HG03457 (cell line): ENCODE data around the gene PHF10.
A peak's percentile ranks its signal among the peaks of the same experiment; 100 is the strongest.
"Not testable (repeated sequence)": the region's sequence is repeated elsewhere in the genome, so short reads cannot be mapped to it uniquely, and the experiment has no call there.

Experiments
- ATAC-seq: cut with Tn5 transposase; IDR thresholded peaks from one replicate; pipeline ENCODE4 v1.9.1; 2021; ENCODE audit warnings: moderate number of reproducible peaks; ENCODE audit not compliant: unreplicated experiment

Gene PHF10

DNA sequence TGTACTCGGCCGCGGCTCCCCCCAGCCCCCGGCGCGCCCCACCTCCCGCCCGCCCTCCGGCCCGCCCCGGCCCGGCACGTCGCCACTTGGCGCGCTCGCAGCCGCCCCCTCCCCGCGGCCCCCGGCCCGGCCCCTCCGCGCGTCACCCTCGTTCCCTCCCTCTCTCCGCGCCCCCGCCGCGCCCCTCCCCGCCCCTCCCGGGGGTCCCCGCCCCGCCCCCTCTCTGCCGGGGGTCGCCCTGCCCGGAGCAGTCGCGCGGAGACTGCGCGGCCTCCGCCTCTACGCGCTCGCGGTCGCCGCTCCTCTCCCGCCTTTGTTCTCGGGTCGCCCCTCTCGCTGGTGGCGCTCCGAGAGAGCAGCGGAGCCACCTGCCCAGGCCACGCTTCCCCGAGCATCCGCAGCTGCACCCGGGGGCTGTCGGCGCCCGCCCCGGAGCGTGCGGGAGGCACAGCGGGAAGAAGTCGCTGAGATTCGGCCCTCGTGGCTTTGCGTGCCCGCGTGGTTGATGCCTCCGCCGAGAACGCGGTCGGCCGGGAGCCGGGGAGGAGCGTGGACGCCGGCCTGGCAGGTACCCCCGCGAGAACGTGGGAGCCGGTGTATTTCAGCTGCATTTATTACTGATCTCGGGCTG lies at the start of gene PHF10:
PHF10 (minus strand) TSS at position 7 of the 631 bp plus-strand sequence. CDS start 569 bp downstream, outside the sequence.
- peak; percentile 35 for ATAC-seq

DNA sequence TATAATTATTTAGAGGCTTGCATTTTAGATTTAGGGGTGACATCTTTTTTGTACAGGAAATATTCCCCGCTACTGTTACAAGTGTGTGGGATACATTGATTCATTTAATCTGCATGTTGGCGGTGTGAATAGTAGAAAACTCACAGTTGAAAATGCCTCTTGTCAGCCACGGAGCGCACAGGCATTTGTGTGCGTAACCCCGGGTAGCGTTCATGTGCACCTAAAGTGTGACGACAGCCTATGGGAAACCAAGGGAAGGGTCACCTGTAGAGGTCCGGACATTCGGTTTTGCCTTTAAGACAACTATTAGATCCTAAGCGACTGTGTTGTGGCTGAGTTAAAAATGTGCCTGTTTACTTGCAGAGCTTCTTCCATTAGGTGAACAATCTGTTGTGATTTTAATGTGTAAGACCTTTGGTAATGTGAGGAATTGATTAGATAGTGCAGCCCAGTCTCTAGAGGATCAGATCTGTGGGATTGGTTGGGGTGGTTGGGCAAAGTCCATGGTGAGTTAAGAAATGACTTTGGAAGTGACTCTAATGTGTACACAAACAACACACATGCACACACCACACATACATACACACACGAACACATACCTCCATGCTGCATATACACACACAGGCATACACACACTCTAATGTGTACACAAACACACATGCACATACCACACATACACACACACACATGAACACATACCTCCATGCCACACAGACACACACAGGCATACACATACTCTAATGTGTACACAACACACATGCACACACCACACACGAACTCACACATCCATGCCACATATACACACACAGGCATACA lies 42.8 kb upstream of the PHF10 start:
- ATAC-seq: no peak

DNA sequence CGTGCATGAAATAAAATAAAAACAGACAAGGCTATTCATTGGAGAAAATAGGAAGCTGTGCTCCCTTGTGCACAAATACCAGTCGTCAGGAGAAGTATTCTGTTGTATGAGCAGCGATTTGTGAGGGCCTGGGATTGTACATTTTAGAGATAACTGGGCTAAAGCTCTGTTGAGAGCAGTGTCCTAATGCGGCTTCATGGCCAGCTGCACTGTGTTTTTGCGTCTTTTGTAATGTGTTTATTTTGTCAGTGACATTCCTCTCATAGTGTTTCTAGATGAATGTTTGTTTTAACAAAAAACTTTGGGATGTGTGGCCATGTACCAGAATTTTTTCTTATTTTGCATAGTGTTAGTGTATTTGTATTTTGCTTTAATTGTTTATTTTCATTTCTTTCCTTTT lies 41.9 kb upstream of the PHF10 start:
- no peak for ATAC-seq

DNA sequence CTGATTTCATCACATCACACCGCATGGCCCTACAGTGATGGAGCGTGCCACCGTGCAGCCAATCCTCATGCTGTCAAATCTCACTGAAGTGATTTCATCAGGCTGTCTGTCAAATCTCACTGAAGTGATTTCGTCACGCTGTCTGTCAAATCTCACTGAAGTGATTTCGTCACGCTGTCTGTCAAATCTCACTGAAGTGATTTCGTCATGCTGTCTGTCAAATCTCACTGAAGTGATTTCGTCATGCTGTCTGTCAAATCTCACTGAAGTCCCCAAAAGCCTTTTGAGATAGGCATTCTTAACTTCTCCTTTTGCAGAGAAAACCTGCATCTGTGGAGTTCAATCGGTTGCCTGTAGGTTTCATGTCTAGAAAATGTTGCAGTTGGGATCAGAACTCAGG lies 41.5 kb upstream of the PHF10 start:
- ATAC-seq: not testable (repeated sequence)

DNA sequence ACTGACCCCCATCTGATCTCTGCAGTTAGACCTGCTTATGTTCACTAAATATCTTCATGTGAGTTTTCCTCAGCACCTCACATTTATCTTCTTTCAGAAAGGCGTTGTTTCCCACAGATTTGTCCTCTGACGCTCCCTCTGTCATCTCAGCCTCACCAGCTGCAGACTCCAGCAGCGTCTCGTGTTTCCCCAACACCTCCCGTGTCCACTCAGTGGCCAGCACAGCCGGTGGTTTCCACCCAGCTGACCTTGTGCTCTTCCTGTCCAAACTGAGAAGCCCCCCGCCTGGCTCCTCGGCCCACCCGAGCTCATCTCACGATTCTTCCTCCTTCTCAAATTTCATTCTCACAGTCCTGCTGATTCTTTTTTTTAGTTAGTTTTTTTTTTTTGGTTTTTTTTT lies 39.6 kb upstream of the PHF10 start:
- no peak for ATAC-seq

DNA sequence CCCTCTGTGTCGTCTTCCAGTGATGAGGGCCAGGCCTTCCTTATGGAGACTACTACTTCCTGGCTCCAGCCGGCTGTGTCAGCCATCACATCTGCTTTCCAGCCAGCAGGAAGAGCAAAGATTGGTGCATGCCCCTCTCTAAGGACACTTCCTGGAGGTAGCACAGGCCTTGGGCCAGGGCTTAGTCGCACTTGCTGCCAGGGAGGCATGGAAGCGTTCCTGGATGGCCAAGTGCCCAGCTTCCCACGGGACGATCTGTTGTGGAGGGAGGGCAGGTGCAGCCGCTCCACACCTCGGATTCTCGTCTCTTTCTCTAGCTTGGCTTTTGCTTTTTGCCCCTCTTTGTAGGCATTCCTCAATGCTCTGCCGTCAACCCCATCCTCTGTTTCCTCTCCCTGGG lies 39.0 kb upstream of the PHF10 start:
- no peak for ATAC-seq

DNA sequence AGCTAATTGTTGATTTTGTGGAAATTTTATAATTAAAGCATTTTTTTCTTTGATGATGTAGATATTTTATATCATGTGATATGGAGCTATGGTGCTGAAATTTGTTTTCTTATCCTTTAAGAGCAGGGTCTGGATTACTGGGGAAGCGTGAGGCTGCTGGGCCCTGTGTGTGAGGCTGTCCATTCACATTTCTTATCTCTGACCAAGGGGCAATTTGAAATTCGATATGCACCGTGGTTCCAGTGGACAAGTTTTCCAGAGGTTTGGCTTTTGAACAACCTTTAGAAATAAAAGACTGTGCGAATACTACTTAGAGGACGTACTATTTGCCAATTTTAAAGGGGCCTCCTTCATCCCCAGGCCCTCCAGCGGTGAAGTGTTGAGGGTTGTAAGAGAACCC lies 30.9 kb upstream of the PHF10 start:
- ATAC-seq: no peak

DNA sequence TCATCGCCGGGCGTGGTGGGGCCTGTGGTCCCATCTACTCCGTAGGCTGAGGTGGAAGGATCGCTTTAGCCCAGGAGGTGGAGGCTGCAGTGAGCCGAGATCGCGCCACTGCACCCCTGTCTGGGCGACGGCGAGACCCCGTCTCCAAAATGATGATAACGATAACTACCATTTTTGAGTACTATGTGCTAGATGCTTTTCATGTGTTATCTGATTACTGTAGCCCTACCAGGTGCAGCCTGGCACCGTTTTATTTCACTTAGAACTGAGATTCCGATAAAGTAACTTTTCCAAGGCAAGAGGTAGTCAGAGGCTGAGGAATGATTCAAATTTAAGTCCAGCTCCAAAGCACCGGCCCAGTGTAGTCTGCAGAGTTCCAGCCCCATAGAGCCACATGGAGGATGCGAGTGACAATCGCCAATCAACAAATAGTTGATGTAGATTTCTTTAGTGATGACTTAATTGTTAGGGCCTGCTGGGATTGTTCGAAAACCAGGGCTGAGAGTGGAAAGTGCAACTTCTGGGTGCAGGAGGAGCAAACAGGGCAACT lies 27.8 kb upstream of the PHF10 start:
- ATAC-seq: no peak

DNA sequence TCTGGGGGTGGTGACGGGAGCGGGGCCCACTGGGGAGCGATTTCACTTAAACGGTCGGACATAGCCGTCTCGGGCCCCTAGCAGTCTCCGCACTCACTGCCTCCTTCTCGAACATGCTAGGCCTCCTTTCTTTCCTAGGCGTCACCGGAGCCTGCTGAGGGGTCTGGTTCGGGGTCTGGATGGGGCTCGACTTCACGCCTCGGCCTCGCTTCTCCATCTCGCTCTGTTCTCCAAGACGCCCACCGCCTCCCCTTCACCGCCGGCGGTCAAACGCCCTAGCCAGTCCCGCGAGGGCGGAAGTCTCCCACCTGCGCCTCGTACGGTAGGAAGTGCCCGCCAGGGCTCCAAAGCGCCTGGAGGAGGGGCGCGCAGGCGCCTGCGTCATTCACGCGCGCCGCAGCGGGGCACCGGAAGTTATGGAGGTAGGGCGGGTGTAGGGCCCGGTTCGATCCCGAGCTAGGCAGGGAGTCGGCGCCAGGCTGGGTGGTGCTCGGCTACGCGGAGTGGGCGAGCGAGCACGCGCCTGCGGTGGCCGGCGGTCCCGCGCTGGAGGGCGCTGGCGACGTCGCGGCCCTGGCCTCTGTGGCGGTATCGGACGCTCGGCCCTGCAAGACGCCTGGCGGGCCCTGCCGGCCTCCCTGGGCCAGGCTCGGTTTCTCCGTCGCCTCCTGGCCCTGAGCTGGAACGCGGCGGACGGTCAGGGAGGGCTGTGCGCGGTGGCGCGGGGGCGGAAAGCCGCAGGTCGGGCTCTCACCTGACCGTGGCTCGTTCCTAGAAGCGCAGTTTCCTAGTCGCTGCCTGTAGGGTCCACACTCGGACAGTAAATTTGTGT lies 27.2 kb upstream of the PHF10 start, which contains the start of the genes DYNLT2 and ERMARD:
DYNLT2 (minus strand) TSS at position 331 of the 832 bp plus-strand sequence; CDS start at position 217, 114 bp downstream.
ERMARD (plus strand) TSS at position 381 of the 832 bp plus-strand sequence; CDS start at position 417, 36 bp downstream.
- peak; percentile 92 for ATAC-seq

DNA sequence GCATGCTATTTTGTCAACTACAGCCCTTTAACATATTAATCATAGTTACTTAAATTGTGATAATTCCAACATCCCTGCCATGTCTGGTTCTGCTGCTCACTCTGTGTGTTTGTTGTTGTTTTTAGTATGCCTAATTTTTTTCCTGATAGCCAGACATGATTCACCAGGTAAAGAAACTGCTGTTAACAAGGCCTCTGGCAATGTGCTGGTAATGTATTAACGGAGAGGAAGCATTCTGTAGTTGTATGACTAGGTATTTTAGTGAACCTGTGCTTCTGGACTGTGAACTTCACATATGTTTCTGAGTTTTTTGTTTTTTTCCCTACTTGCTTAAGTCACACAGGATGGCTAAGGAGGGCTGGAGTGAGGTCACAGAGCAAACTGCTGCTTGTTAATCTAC lies 22.3 kb upstream of the PHF10 start:
- ATAC-seq: no peak

DNA sequence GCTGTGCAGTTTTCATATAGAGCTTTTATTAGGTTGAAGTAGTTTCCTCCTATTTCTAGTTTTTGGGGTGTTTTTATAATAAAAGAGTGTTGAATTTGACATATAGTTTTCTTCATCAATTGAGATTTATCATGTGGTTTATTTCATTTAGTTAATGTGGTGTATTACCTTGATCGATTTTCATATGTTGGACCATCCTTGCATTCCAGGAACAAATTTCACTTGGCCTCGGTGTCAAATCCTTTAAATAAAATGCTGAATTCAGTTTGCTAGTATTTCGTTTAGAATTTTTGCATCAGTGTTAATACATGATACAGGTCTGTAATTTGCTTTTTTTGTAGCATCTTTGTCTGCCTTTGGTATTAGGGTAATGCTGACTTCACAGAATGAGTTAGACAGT lies 21.1 kb upstream of the PHF10 start:
- ATAC-seq: no peak

DNA sequence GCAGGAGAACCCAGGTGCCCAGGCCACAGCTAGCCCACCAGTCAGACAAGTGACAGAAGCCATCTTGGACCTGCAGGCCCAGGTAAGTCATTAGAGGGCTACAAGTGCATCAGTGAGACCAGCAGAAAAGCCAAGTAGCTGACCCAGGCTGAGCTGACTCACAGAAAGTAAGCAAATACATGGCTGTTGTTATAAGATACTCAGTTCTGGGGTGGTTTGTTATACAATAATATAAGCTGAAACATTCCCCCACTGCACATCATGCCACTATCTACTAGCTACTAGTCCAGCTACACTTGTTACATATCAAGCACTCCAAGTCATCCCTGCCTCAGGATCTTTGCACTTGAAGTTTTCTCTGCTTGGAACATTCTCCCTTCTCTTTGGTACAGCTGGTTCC lies 17.0 kb upstream of the PHF10 start:
- no peak for ATAC-seq

DNA sequence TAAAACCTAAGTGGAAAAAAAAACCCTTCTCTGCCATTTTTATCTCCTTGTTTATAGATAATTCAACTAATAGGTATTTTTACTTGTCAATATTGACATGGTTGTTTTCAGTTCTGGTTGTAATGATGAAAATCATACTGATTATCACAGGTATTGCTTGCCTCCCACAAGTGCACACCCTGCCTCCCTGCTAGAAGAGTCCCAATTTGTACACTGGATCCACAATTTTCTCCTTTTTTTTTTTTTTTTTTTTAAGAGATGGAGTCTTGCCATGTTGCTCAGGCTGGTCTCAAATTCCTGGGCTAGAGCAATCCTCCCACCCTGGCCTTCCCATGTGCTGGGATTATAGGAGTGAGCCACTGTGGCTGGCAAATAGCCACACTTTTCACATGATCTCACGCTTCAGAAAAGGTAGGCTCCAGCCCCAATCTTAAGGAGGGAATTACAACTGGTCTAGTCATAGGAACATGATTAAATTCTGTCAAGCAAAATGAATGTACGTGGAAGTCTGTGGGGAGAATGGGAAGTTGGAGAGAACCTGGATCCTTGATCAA lies 14.8 kb upstream of the PHF10 start:
- ATAC-seq: no peak

DNA sequence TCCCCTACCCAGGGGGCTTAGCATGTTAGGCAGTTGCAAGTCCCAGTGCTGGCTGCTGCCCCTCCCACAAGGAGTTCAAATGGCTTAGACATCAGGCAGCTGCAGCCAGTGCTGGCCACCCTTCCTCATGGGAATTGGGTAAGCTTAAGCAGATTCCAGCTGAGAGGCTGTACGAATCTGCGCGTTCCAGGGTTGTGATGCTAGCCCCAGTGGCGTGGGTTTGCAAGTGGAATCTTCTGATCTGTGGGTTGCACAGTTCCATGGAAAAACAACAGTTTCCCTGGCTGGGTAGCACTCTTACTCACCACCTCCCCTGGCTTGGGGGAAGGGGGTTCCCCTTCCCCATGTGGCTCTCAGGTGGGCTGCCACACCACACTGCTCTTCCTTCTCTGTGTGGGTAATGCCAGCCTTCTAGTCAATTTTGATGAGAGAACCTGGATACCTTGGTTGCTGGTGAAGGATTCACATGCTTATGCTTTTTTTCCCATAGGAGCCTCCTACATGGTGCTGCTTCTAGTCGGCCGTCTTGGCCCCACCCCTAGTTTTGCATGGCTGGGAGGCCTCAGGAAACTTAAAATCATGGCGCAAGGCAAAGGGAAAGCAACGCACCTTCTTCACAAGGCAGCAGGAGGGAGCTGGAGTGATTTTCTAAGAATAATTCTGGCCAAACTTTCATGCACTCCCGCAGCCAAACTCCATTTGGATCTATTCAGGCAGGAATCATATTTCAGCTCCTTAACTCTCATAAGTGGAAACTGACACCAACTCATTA lies 14.1 kb upstream of the PHF10 start:
- ATAC-seq: no peak

DNA sequence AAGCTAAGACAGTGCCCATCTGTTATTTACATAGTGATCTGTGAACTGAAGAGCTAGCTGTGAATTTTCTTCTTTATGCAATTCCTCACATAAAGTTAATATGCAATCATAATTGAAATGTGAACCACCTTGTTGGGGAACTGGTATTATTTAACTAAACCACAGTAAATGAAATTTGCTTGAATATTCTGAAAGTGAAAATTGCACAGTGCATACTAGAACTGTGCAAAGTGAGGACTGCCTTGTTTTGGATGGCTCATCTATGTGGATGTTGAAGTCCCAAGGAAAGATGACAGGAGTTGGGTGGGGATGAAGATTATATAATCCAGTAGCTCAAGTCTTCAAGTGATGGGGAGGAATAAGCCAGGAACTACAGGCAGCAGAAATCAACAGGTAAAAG lies 5.7 kb upstream of the PHF10 start:
- ATAC-seq: no peak

DNA sequence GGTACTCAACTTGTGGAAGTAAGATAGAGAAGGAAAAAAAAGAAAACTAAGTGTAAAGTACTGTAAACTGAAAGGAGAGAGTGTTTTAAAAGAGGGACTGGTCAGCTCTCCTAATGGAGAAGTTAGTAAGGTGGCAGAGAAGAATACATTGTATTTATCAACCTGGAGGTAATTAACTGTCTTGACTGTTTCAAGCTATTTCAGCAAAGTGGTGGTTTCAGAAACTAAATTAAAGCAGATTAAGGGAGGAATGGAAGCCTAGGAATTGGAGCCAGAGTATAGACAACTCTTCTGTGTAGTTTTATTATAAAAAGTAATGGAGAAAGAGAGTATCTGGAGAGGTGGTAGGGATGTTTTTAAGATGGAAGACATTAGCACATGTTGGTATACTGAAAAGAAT lies 2.7 kb upstream of the PHF10 start:
- no peak for ATAC-seq

DNA sequence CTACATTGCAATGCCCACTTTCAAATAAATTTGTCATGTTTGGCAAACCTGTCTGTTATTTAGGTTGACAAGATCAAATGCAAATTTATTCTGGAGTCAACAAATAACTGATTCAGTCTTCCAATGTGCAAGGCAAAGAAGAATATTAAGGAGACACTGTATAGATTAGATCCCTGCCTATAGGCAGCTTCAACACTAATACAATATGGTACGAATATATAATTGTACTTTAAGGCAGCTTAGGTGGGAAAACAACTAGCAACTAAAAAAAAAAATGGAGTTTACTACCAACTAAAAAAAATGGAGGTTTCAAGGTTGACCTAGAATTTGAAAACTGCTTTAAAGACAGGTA lies 1.7 kb upstream of the PHF10 start:
- ATAC-seq: no peak

DNA sequence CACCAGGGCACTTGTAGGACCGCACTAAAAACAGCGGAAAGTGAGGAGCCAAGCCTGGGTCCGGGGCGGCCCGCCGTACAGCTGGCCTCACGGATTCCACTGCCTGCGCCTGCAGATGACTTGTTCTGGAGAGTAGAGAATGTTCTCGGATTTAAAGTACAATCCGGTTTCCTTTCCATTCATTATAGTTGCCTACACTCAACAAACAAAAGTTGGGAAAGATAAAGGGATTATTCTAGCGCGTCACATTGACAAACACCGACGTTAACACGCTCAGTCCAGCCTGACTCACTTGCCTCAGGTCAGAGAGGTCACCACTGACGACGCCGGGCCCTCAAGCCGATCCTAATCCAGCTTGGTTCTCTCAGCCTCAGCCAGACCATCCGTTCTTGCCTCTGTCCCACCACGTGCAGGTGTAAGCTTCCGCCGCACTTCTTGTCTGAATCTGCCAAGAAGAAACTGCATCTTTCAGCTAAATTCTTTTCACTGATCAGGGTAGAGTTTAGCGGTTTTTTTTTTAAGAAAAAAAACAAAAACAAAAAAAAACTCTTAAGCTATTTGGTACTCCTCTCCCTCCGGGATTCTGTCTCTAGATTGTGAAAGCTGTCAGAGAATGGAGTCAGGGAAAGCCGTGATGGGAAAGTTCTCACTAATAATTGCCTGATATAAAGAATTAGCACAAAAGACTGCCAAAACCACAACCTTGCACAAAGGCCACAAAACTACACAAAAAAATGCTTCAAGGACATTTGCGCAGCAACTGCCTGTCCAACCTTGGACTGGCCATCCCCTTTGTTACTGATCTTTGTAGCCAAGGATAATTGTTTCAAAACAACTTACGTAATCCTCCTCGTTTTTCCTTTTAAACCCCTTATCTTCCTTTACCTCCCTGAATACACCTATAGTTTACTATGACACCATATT lies 1.1 kb upstream of the PHF10 start:
- no peak for ATAC-seq

DNA sequence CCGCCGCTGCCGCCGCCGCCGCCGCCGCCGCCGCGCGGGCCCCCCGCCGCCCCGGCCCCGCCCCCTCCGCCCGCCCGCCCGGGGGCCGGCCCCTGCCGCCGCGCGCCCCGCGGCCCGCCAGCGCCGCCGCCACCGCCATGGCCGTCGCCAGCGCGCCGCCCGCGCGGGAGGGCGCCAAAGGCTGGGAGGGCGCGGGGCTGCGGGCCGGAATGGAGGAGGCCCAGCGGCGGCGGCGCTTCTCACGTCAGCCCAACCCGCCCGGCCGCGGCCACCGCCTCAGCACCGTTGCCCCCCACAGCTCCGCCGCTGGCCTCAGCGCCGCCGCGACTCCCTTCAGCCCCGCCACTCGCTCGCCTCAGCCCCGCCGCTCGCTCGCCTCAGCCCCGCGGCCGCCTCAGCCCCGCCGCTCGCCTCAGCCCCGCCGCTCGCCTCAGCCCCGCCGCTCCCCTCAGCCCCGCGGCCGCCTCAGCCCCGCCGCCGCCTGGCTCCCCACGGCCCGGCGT lies 258 bp downstream of the PHF10 start:
- peak; percentile 19 for ATAC-seq
